ENCODE measurements around the gene CADM3.

The CADM3 gene

GRCh38 chr1:159171254-159171687 lies at the start of gene CADM3:
Gene CADM3, plus strand, starts transcription at chr1:159171615. Its CDS starts 151 bp downstream, at chr1:159171766.
- DNase-seq, result no peak

GRCh38 chr1:159122005-159122621 lies 49.3 kb upstream of the CADM3 start:
- no peak for DNase-seq

GRCh38 chr1:159123587-159123986 lies 47.8 kb upstream of the CADM3 start:
- no peak for DNase-seq

GRCh38 chr1:159132271-159132881 lies 39.0 kb upstream of the CADM3 start:
- peak; percentile 84 for DNase-seq

GRCh38 chr1:159140474-159140873 lies 30.9 kb upstream of the CADM3 start:
- DNase-seq, result no peak

GRCh38 chr1:159141584-159142390 lies 29.6 kb upstream of the CADM3 start:
- DNase-seq, result no peak

GRCh38 chr1:159142391-159142663 lies 29.1 kb upstream of the CADM3 start:
- DNase-seq, result no peak

GRCh38 chr1:159142726-159143510 lies 28.5 kb upstream of the CADM3 start:
- DNase-seq, result no peak

GRCh38 chr1:159144571-159144970 lies 26.8 kb upstream of the CADM3 start:
- no peak for DNase-seq

GRCh38 chr1:159146980-159147379 lies 24.4 kb upstream of the CADM3 start:
- DNase-seq, result no peak

GRCh38 chr1:159152031-159152430 lies 19.4 kb upstream of the CADM3 start:
- no peak for DNase-seq

GRCh38 chr1:159161001-159161718 lies 10.3 kb upstream of the CADM3 start:
- peak; percentile 93 for DNase-seq

GRCh38 chr1:159161719-159162026 lies 9.7 kb upstream of the CADM3 start:
- no peak for DNase-seq

- peak; percentile 68 for DNase-seq
Observed at GRCh38 chr1:159162516-159163265, 8.7 kb upstream of the CADM3 start.

- no peak for DNase-seq
Observed at GRCh38 chr1:159163614-159164228, 7.7 kb upstream of the CADM3 start.

- no peak for DNase-seq
Observed at GRCh38 chr1:159168043-159168442, 3.4 kb upstream of the CADM3 start.

GRCh38 chr1:159170639-159171038 lies 776 bp upstream of the CADM3 start:
- no peak for DNase-seq

GRCh38 chr1:159171688-159172501 lies 480 bp downstream of the CADM3 start:
- no peak for DNase-seq

GRCh38 chr1:159172614-159173291 lies 1.3 kb downstream of the CADM3 start:
- no peak for DNase-seq

- no peak for DNase-seq
Observed at GRCh38 chr1:159173320-159173719, 1.9 kb downstream of the CADM3 start.

Measured in OCI-M1 (cell line).